Measurements from ENCODE around the gene KRTAP5-3. TPM values are rescaled to one million over a fixed set of nuclear protein-coding genes. Genes with fewer than 3 reads are reported as not detected.

Gene KRTAP5-3
- total and polyA plus RNA-seq, 2 donors (not counting 3 experiments of a cell fraction or from before 2014, with no cell fraction given) = not detected

GRCh38 chr11:1600626-1601025 lies 7.6 kb downstream of the KRTAP5-3 start:
- H3K9me1 ChIP-seq (replicated peaks; ENCODE audit: control insufficient read depth, extremely low read depth, insufficient read depth, low read length) = no peaks in the 10 kb centered on the region
- CTCF ChIA-PET = no interaction called here
- no peaks in the 10 kb centered on the region for H4K20me1 ChIP-seq (replicated peaks; ENCODE audit: control insufficient read depth, extremely low read depth, insufficient read depth, low read length)
- H3K27ac ChIP-seq (ENCODE audit: insufficient read depth, low read depth, low read length) = no peak overlapping the region
- no peak overlapping the region for H3K9ac ChIP-seq (replicated peaks; ENCODE audit: extremely low read depth, insufficient read depth, low read length)
- no peaks in the 10 kb centered on the region for H3K79me2 ChIP-seq (ENCODE audit: control insufficient read depth, insufficient read depth, low read length)
- FAIRE-seq = no peak
- intact Hi-C loops (cut with micrococcal nuclease) = loop anchor here (1.0 kb wide), 1 partner anchor 19 kb away; no protein-coding TSS in a partner anchor
- H3K4me1 ChIP-seq (ENCODE audit: control insufficient read depth, extremely low read depth, insufficient read depth, low read length) = no peaks in the 10 kb centered on the region
- H3K4me3 ChIP-seq (replicated peaks in 1 of 3; ENCODE audit: insufficient read depth in 1 of 3, low read depth in 1 of 3, low read length in 3 of 3) = no peak overlapping the region
- no peaks in the 10 kb centered on the region for H3K36me3 ChIP-seq (ENCODE audit: control insufficient read depth in 2 of 2, extremely low read depth in 1 of 2, insufficient read depth in 2 of 2, low read length in 2 of 2)
- no peaks in the 10 kb centered on the region for H3K9me3 ChIP-seq (replicated peaks; ENCODE audit: control insufficient read depth, insufficient read depth, low read length)
- no peak overlapping the region for H3K4me2 ChIP-seq (ENCODE audit: insufficient read depth, low read length)
- POLR2A ChIA-PET = no interaction called here
- H2AFZ ChIP-seq (ENCODE audit: low read depth, low read length) = no peak overlapping the region
- peaks cover 0 to 5% of the 10 kb centered on the region in 2 experiments for H3K27me3 ChIP-seq (ENCODE audit: control insufficient read depth in 2 of 2, insufficient read depth in 2 of 2, low read length in 2 of 2)
- no TSS peak for BruUV-seq (replicated peaks)
- TF ChIP-seq GATA2 (IDR thresholded peaks at IDR 0.05; ENCODE audit: insufficient read depth, insufficient read length, low read depth, low read length) (no peak), JUN (IDR thresholded peaks at IDR 0.05; ENCODE audit: borderline replicate concordance, insufficient read depth, insufficient read length, low read depth) (no peak), POLR2A (IDR thresholded peaks at IDR 0.05; ENCODE audit: low read depth, low read length) (no peak), CTCF (IDR thresholded peaks at IDR 0.05; ENCODE audit: extremely low read depth in 1 of 2, insufficient read depth in 1 of 2, low read depth in 1 of 2, low read length in 2 of 2) (no peak), EZH2 (IDR thresholded peaks at IDR 0.05; ENCODE audit: borderline replicate concordance, low read depth, low read length, severe bottlenecking) (no peak), MYC (IDR thresholded peaks at IDR 0.05; ENCODE audit: low read depth, low read length) (no peak), FOS (IDR thresholded peaks at IDR 0.05; ENCODE audit: borderline replicate concordance, insufficient read depth, low read length) (no peak), MAX (IDR thresholded peaks at IDR 0.05; ENCODE audit: insufficient read depth, insufficient read length) (no peak), POLR2AphosphoS5 (IDR thresholded peaks at IDR 0.05; ENCODE audit: insufficient read depth, low read depth, low read length) (no peak)
- DNase-seq (ENCODE audit: low read depth, low spot score) = no peak
- dilution Hi-C loops (cut with MboI; ENCODE audit: extremely low pct_ligation_motif_present, low sequenced_read_pairs) = no loop called here
